ENCODE results near the gene PRMT1.

PRMT1 gene

DNA sequence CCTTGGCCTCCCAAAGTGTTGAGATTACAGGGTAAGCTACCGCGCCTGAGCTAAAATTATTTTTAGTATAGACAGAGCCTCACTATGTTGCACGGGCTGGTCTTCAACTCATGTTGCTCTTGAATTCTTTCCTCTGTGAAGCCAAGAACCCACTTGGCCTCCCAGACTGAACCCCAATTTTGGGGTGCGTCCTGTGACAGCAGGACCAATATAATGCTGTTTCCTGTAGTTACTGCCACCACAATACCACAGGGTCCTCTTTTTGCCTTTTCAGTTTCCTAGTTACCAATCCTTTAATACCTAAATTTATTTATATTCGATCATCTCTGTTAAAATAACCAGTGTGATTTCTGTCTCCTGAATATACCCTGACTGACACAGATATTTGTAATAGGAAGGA, 53.1 kb downstream of the PRMT1 start:
- no peak for DNase-seq
